GM18868 (cell line): ENCODE data around the gene KIFBP.
"Not testable (repeated sequence)": the region's sequence is repeated elsewhere in the genome, so short reads cannot be mapped to it uniquely, and the experiment has no call there.

ENCODE experiments used
- ATAC-seq: cut with Tn5 transposase; IDR thresholded peaks from one replicate; pipeline ENCODE4 v1.9.1; 2021; ENCODE audit warnings: mild to moderate bottlenecking, moderate library complexity; ENCODE audit not compliant: unreplicated experiment

Gene KIFBP, protein sequence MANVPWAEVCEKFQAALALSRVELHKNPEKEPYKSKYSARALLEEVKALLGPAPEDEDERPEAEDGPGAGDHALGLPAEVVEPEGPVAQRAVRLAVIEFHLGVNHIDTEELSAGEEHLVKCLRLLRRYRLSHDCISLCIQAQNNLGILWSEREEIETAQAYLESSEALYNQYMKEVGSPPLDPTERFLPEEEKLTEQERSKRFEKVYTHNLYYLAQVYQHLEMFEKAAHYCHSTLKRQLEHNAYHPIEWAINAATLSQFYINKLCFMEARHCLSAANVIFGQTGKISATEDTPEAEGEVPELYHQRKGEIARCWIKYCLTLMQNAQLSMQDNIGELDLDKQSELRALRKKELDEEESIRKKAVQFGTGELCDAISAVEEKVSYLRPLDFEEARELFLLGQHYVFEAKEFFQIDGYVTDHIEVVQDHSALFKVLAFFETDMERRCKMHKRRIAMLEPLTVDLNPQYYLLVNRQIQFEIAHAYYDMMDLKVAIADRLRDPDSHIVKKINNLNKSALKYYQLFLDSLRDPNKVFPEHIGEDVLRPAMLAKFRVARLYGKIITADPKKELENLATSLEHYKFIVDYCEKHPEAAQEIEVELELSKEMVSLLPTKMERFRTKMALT

GRCh38 chr10:68988530-68989316, at the start of gene KIFBP:
KIFBP (plus strand) TSS chr10:68988803; CDS start chr10:68988833, 30 bp downstream.
- peak; percentile 75 for ATAC-seq

GRCh38 chr10:68938884-68939283, 49.7 kb upstream of the KIFBP start:
- no peak for ATAC-seq

- not testable (repeated sequence) for ATAC-seq
These were observed 47.7 kb upstream of the KIFBP start for GRCh38 chr10:68940917-68941316.

DNA sequence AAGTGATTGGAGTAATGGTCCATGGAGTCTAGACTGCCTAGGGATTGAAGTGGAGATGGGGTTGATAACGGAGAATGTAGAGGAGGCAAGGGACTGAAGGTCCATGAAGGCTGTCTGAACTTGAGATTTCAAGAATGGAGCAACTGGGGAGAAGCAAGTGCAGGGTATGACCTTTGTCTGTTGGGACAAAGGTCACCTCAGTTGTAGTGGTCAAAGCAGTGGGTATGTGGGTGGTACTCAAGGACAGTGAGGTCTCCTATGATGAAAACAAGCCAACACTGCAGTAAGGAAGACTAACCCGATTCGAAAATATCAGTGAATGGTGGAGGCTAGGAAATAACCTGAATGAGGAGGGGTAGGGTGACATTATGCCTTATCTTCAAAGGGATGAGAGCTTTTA, 38.0 kb upstream of the KIFBP start:
- no peak for ATAC-seq

- ATAC-seq: no peak
These were observed 33.7 kb upstream of the KIFBP start for GRCh38 chr10:68954904-68955303.

DNA sequence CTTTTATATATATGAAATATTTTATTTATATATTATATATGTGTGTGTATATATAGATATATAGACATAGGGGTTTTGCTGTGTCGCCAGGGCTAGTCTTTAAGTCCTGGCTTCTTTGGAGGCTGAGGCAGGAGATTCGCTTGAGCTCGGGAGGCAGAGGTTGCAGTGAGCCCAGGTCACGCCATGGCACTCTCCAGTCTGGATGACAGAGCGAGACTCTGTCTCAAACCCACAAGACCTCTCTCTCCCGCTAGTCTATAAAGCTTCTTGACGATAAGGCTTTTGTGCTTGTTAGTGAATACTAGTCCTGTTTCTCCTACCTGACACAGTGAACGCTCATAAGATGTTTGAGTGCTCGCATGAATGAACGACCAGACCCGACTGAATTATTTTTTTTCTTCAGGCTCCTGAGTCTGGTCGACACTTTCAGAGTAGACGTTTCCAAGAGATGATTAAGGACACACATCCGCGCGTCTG, 33.2 kb upstream of the KIFBP start:
- ATAC-seq: peak; percentile 3

GRCh38 chr10:68955832-68956532, 32.6 kb upstream of the KIFBP start, which contains the start of gene DDX21:
DDX21 (plus strand) TSS chr10:68956170; CDS start chr10:68956226, 56 bp downstream.
- peak; percentile 86 for ATAC-seq

DNA sequence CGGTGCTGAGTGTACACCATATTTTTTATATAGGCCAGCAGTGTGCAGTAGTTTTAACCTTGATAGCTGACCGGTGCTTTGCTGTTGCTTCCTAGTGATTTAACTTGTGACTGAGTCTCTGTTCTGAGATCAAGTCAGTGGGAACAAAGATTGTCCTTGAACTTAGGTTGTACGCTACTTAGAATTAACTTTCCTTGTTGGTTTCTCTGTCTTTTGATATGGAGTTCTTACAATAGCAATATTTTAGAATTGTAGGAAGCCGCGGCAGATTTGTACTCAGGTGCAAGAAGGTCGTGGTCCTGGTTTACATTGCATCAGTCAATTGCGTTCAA, 31.4 kb upstream of the KIFBP start:
- no peak for ATAC-seq

DNA sequence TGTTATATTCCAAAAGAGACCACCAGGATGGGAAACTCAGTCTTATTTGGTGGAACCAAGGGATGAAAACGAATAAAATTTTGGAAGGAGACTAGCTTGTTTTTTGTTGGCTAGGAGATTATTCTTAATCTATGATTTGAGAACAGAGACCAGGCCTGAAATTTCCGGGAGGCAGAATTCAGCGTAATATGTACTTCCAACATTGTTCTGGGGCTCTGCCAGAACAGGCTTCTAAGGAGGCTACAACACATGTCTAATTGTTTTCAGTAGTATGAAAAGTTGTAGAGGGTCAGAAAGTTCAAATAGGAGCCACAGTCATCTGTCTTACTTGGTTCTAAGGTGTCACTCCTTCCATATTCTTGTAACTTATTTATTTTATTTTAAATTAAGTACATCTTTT, 30.9 kb upstream of the KIFBP start:
- no peak for ATAC-seq

DNA sequence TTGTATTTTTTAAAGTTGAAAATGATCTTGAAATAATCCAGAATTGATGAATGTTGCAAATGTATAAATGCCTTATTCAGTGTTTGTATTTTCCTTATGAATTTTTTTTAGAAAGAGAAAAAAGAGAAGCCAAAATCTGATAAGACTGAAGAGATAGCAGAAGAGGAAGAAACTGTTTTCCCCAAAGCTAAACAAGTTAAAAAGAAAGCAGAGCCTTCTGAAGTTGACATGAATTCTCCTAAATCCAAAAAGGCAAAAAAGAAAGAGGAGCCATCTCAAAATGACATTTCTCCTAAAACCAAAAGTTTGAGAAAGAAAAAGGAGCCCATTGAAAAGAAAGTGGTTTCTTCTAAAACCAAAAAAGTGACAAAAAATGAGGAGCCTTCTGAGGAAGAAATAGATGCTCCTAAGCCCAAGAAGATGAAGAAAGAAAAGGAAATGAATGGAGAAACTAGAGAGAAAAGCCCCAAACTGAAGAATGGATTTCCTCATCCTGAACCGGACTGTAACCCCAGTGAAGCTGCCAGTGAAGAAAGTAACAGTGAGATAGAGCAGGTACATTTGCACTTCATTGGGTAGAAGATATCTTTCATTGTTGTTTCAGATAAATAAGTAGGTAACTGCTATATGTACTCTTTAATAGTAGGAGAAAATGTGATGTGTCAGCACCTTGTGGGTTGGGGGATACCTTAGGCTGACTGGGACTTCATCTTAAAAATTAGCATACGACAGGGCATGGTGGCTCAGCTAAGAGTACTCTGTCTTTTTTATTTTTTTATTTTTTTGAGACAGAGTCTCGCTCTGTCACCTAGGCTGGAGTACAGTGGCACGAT, 28.7 kb upstream of the KIFBP start:
- ATAC-seq: no peak

- no peak for ATAC-seq
These were observed 25.5 kb upstream of the KIFBP start for GRCh38 chr10:68963151-68963550.

DNA sequence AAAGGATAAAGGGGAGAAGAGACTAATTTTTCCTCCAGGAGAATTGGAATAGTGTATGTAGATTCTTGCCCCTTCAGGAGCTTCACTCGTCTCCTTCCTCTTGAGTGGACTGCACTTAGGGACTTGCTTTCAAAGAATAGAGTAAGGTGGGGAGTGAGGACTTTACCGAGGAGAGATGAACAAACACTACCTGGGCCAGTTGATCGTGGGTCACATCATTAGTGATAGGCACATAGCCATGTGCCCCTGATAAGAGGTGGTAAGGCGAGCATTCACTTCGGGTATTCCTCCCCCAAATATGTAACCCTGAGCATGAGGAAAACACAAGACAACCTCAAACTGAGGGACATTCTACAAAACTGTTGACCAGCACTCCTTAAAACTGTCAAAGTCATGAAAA, 14.6 kb upstream of the KIFBP start:
- no peak for ATAC-seq

DNA sequence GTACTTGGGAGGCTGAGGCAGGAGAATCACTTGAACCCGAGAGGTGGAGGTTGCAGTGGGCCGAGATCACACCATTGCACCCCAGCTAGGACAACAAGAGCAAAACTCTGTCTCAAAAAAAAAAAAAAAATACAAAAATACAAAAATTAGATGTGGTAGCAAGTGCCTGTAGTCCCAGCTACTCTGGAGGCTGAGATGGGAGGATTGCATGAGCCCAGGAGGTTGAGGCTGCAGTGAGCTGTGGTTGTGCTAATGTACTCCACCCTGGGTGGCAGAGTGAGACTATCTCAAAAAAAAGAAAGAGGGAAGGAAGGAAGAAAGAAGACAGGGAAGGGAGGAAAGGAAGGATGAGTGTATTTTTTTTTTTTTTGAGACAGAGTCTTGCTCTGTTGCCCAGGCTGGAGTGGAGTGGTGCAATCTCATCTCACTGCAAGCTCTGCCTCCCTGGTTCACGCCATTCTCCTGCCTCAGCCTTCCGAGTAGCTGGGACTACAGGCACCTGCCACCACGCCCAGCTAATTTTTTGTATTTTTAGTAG, 12.6 kb upstream of the KIFBP start:
- not testable (repeated sequence) for ATAC-seq

GRCh38 chr10:68979738-68980137, 8.9 kb upstream of the KIFBP start:
- not testable (repeated sequence) for ATAC-seq

DNA sequence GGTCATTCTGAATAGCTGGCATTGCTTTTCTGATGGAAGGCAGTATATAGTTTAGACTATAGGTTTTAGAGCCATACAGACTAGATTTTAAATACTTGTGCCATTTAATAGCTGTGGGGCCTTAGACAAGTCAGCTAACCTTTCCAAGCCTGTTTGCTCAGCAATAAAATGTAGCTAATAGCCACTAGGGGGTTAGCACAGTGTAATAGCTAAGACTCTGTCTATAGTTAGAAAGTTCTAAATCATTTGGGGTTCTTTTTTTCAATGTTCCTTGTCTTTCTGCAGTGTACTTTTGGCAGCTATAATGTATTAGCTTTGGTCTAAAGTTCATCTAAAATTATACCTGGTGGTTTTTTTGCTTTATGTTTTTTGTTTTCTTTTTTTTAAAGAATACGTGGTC, 7.5 kb upstream of the KIFBP start:
- ATAC-seq: no peak

- ATAC-seq: no peak
These were observed 6.2 kb upstream of the KIFBP start for GRCh38 chr10:68982389-68982788.

DNA sequence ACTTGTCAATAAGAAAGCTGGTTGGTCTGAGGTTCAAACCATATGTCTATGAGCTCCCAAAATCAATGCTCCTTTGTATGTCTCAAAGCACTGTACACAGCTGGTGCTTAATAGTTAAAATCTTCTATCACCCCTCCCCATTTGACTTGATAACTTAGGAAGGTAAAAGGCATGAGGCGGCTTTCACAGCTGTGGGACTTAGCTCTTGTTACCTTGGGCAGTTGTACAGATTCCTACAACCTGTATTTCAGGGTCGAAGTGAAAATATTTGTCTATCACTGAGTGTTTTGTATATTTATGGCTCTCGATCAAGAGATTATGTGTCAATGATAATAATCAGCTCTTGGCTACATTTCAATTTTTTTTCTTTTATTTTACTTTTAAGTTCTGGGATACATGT, 992 bp upstream of the KIFBP start:
- ATAC-seq: no peak

DNA sequence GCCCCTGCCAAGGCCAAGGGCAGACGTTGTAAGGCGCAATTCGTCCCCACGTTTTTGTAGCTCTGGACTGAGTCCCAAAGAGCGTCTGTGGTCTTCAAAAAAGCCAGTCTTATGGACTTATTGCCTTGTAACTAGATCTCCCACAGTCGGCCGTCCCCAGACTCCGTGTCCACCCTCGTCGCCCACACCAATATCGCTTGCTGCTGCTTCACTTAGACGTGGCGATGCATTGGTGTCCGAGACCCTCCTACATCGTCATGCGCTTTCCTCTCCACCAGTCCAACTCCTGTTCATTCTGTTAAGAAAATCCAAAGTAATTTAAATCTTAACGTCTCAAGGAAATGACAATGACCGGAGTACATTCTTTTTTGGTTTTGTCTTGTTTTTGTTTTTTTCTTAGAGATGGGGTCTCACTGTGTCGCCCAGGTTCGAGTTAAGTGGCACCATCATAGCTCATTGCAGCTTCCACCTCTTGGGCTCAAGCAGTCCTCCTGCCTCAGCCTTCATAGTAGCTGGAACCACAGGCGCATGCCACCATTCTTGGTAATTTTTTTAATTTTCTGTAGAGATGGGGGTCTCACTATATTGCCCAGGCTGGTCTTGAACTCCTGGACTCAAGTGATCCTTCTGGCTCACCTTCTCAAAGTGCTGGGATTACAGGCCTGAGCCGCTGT, 851 bp downstream of the KIFBP start:
- ATAC-seq: no peak
